Panc1 (cell line): ENCODE results near the gene PBX1. TPM values are rescaled to one million over a fixed set of nuclear protein-coding genes. Genes with fewer than 3 reads are reported as not detected.

Source experiments
- ATAC-seq: fragments of 200-7000 bp; cut with Tn5 transposase; 2 replicates; pipeline ENCODE4 v1.9.1; 2020; ENCODE audit warnings: mild to moderate bottlenecking, moderate library complexity
- BruUV-seq: library from RNA; stranded (reverse); fragments of 400-500 nt; replicated peaks from 2 replicates; lab custom pipeline; 2021; lab: Mats Ljungman, UMichigan
- CTCF ChIA-PET: fragments of 300-600 bp; sonication (Branson Sonifier 250); formaldehyde crosslinking; loops from one replicate; lab custom pipeline; 2022; ENCODE audit warnings: antibody characterized with exemption; lab: Charles Lee
- POLR2A ChIA-PET: fragments of 300-600 bp; sonication (Branson Sonifier 250); formaldehyde crosslinking; loops from one replicate; lab custom pipeline; 2022; ENCODE audit warnings: antibody characterized with exemption; lab: Charles Lee
- DNase-seq: peaks from one replicate; pipeline ENCODE4 v3.0.0-alpha.2; 2010; ENCODE audit warnings: low read depth, low spot score
- H3K27ac ChIP-seq: 2 replicates; pipeline ENCODE4 v1.5.1; 2011; ENCODE audit warnings: mild to moderate bottlenecking, low read length, inconsistent platforms
- H3K27me3 ChIP-seq: fragments of 200-500 bp; sonication (Bioruptor generic); 2 replicates; pipeline ENCODE4 v1.6.0; 2014; ENCODE audit warnings: low read length, inconsistent platforms; ENCODE audit not compliant: control insufficient read depth, insufficient read depth
- H3K36me3 ChIP-seq: fragments of 200-500 bp; sonication (Bioruptor generic); 2 replicates; pipeline ENCODE4 v1.5.1; 2014; ENCODE audit warnings: inconsistent platforms, mild to moderate bottlenecking, low read length, moderate library complexity; ENCODE audit not compliant: control insufficient read depth, insufficient read depth
- H3K4me1 ChIP-seq: 2 replicates; pipeline ENCODE4 v1.5.1; 2011; ENCODE audit warnings: inconsistent platforms, mild to moderate bottlenecking, low read length, moderate library complexity; ENCODE audit not compliant: control insufficient read depth, insufficient read depth
- H3K4me3 ChIP-seq, 2 experiments: 2 replicates each; pipeline ENCODE4 v1.5.1; 2011 to 2012; ENCODE audit warnings: low read depth in 2 of 2, low read length in 2 of 2, mild to moderate bottlenecking in 2 of 2, inconsistent platforms in 1 of 2, moderate library complexity in 1 of 2
- H3K9me3 ChIP-seq: fragments of 200-500 bp; sonication (Bioruptor generic); 2 replicates; pipeline ENCODE4 v1.5.1; 2014; ENCODE audit warnings: low read depth, mild to moderate bottlenecking, inconsistent platforms, low read length, moderate library complexity; ENCODE audit not compliant: control insufficient read depth, insufficient read depth
- CTCF ChIP-seq: fragments of 450-650 bp; IDR thresholded peaks from 2 replicates; pipeline ENCODE4 v1.5.1; 2017; ENCODE audit warnings: mild to moderate bottlenecking
- POLR2AphosphoS5 ChIP-seq: IDR thresholded peaks from 2 replicates; pipeline ENCODE4 v1.6.1; 2012; ENCODE audit warnings: mild to moderate bottlenecking, low read depth, low read length, moderate library complexity
- REST ChIP-seq, 2 experiments: IDR thresholded peaks; 2 replicates each; pipeline ENCODE4 v1.6.1; 2011 to 2012; ENCODE audit warnings: low read depth in 2 of 2, control low read depth in 1 of 2, low read length in 1 of 2, mild to moderate bottlenecking in 1 of 2, moderate library complexity in 1 of 2; ENCODE audit not compliant: insufficient read depth in 1 of 2
- SIN3A ChIP-seq: IDR thresholded peaks from 2 replicates; pipeline ENCODE4 v1.6.1; 2012; ENCODE audit warnings: low read depth, mild to moderate bottlenecking, low read length, moderate library complexity, borderline replicate concordance; ENCODE audit not compliant: insufficient read depth
- TCF7L2 ChIP-seq: IDR thresholded peaks from 2 replicates; pipeline ENCODE4 v1.6.1; 2011; ENCODE audit warnings: mild to moderate bottlenecking, low read depth, low read length, inconsistent platforms
- in situ Hi-C: cut with HindIII; loops from 2 replicates; pipeline ENCODE4 v1.10.0; 2016; ENCODE audit warnings: low sequenced_read_pairs, low pct_unique_long_range_greater_than_20kb
- intact Hi-C: fragments of 100-400 bp; cut with micrococcal nuclease; formaldehyde crosslinking; loops from one replicate; pipeline ENCODE4 v1.10.0; 2022; ENCODE audit not compliant: unreplicated experiment
- total RNA-seq: library from RNA; stranded (reverse); gene quantifications from one replicate; pipeline ENCODE4 v1.2.1, GENCODE V29; 2021; ENCODE audit not compliant: unreplicated experiment

PBX1 gene
- total RNA-seq, 1 experiment from 2014 or later: 2.0 TPM

- no peaks in the 10 kb centered on the region for H3K4me1 ChIP-seq
- POLR2A ChIA-PET: no interaction called here
- no peaks in the 10 kb centered on the region for H3K36me3 ChIP-seq
- no peak overlapping the region for H3K27ac ChIP-seq
- intact Hi-C loops (no loop called here), in situ Hi-C loops (no loop called here)
- H3K4me3 ChIP-seq: no peak overlapping the region
- ATAC-seq (no peak), DNase-seq (no peak)
- CTCF ChIA-PET: no interaction called here
- H3K27me3 ChIP-seq: no peaks in the 10 kb centered on the region
- TF ChIP-seq POLR2AphosphoS5 (no peak), CTCF (no peak), REST (IDR thresholded peaks at IDR 0.05; ENCODE audit: insufficient read depth in 1 of 2, low read depth in 2 of 2, low read length in 1 of 2) (no peak)
- H3K9me3 ChIP-seq: no peaks in the 10 kb centered on the region
- BruUV-seq: no TSS peak
Observed at GRCh38 chr1:164647211-164647610, 88.2 kb downstream of the PBX1 start.

GRCh38 chr1:164648636-164649035 is 89.7 kb downstream of the PBX1 start:
- Histone ChIP-seq H3K36me3 (no peaks in the 10 kb centered on the region), H3K27ac (no peak overlapping the region), H3K9me3 (no peaks in the 10 kb centered on the region), H3K4me1 (no peaks in the 10 kb centered on the region), H3K4me3 (no peak overlapping the region), H3K27me3 (no peaks in the 10 kb centered on the region)
- BruUV-seq: no TSS peak
- in situ Hi-C loops (no loop called here), intact Hi-C loops (no loop called here)
- CTCF ChIA-PET: no interaction called here
- DNase-seq (no peak), ATAC-seq (no peak)
- POLR2A ChIA-PET: no interaction called here
- TF ChIP-seq REST (IDR thresholded peaks at IDR 0.05; ENCODE audit: insufficient read depth in 1 of 2, low read depth in 2 of 2, low read length in 1 of 2): no peak
- TF ChIP-seq CTCF: no peak
- no peak for TF ChIP-seq POLR2AphosphoS5
- TF ChIP-seq TCF7L2: no peak
- TF ChIP-seq SIN3A: no peak
